DND-41 (cell line): ENCODE data around the gene IGSF21.

Source experiments
- EZH2 ChIP-seq: IDR thresholded peaks from 3 replicates; pipeline ENCODE4 v1.6.1; 2012; ENCODE audit warnings: borderline replicate concordance, low read depth, mild to moderate bottlenecking, moderate library complexity, low read length, inconsistent platforms; ENCODE audit not compliant: severe bottlenecking
- TF ChIP-seq, protein P1 (sequence below): IDR thresholded peaks from 2 replicates; pipeline ENCODE4 v1.5.1; 2012; ENCODE audit warnings: borderline replicate concordance, low read length, moderate library complexity, mild to moderate bottlenecking; ENCODE audit not compliant: poor library complexity, severe bottlenecking; ENCODE audit errors: extremely low read depth

DNA sequence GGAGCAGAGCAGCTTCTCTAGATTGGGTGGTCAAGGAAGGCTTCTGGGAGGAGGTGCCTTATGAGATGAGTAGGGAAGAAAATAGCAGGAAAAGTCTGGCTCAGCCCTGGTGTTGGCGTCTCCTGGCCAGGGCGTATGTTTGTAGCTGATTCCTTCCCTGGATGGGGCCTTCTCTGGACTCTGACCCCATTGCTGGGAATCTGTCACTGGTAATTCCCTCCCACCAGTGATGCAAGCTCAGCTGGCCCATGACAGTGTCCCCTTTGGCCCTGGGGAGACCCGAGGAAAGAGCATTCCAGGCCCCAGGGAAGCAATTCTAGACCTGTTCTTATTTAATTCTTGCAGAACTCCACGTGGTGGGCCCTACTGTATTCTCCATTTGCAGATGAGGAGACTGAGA is 20.7 kb downstream of the IGSF21 start:
- TF ChIP-seq, protein P1, sequence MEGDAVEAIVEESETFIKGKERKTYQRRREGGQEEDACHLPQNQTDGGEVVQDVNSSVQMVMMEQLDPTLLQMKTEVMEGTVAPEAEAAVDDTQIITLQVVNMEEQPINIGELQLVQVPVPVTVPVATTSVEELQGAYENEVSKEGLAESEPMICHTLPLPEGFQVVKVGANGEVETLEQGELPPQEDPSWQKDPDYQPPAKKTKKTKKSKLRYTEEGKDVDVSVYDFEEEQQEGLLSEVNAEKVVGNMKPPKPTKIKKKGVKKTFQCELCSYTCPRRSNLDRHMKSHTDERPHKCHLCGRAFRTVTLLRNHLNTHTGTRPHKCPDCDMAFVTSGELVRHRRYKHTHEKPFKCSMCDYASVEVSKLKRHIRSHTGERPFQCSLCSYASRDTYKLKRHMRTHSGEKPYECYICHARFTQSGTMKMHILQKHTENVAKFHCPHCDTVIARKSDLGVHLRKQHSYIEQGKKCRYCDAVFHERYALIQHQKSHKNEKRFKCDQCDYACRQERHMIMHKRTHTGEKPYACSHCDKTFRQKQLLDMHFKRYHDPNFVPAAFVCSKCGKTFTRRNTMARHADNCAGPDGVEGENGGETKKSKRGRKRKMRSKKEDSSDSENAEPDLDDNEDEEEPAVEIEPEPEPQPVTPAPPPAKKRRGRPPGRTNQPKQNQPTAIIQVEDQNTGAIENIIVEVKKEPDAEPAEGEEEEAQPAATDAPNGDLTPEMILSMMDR, result no peak
- no peak for TF ChIP-seq EZH2
